ENCODE measurements around the gene MYL4.
"Not testable (repeated sequence)": the region's sequence is repeated elsewhere in the genome, so short reads cannot be mapped to it uniquely, and the experiment has no call there.

MYL4 gene

GRCh38 chr17:47208744-47209488, at the start of gene MYL4:
Gene MYL4, plus strand, starts transcription at chr17:47209348. Its CDS starts 75 bp downstream, at chr17:47209423.
- no peak for DNase-seq (ENCODE audit: extremely low read depth in 1 of 2, low read depth in 1 of 2)

- DNase-seq (ENCODE audit: extremely low read depth in 1 of 2, low read depth in 1 of 2), result no peak
These were observed 47.0 kb upstream of the MYL4 start for GRCh38 chr17:47162013-47162622.

GRCh38 chr17:47164263-47164662, 44.9 kb upstream of the MYL4 start:
- no peak for DNase-seq (ENCODE audit: extremely low read depth in 1 of 2, low read depth in 1 of 2)

GRCh38 chr17:47165137-47165536, 44.0 kb upstream of the MYL4 start:
- DNase-seq (ENCODE audit: extremely low read depth in 1 of 2, low read depth in 1 of 2), result no peak

DNA sequence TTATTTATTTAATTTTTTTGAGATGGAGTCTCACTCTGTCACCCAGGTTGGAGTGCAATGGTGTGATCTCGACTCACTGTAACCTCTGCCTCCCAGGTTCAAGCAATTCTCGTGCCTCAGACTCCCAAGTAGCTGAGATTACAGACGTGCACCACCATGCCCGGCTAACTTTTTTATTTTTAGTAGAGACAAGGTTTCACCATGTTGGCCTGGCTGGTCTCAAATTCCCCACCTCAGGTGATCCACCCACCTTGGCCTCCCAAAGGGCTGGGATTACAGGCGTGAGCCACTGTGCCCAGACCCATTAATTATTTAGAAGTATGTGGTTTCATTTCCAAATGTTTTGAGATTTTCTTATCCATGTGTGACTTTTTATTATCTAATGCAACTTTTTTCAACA, 42.3 kb upstream of the MYL4 start:
- not testable (repeated sequence) for DNase-seq (ENCODE audit: extremely low read depth in 1 of 2, low read depth in 1 of 2)

DNA sequence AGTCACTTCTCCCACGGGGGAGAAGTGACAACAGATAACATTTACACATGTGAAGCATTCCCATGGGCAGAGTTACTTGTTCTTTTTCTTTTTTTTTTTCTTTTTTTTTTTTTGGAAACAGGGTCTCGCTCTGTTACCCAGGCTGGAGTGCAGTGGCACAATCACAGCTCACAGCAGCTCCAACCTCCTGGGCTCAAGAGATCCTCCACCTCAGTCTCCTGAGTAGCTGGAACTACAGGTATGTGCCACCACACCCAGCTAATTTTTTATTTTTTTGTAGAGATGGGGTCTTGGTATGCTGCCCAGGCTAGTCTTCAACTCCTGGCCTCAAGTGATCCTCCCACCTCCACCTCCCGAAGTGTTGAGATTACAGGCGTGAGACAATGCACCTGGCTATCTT, 40.3 kb upstream of the MYL4 start:
- not testable (repeated sequence) for DNase-seq (ENCODE audit: extremely low read depth in 1 of 2, low read depth in 1 of 2)

DNA sequence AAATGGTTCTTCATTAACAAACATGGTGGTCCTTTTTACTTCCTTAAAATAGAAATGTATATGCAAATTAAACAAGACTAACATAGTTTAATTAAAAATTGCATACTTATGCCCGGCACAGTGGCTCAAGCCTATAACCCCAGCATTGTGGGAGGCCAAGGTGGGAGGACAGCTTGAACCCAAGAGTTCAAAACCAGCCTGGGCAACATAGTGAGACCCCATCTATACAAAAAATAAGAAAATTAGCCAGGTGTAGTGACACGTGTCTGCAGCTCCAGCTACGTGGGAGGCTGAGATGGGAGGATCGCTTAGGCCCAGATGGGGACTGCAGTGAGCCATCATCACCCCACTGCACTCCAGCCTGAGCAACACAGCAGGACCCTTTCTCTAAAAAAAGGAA, 38.4 kb upstream of the MYL4 start:
- no peak for DNase-seq (ENCODE audit: extremely low read depth in 1 of 2, low read depth in 1 of 2)

GRCh38 chr17:47172696-47173565, 36.2 kb upstream of the MYL4 start:
- DNase-seq (ENCODE audit: extremely low read depth in 1 of 2, low read depth in 1 of 2), result no peak

DNA sequence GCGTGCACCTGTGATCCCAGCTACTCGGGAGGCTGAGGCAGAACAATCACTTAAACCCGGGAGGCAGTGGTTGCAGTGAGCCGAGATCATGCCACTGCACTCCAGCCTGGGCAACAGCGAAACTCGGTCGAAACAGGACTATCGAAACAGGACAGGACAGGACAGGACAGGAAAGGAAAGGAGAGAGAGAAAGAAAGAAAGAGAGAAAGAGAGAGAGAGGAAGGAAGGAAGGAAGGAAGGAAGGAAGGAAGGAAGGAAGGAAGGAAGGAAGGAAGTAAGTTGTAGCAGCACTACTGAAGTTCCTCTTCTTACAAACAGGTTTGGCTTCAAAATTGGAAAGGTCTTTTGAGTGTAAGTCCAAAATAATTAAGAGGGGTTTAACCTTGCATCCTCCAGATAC, 34.3 kb upstream of the MYL4 start:
- DNase-seq (ENCODE audit: extremely low read depth in 1 of 2, low read depth in 1 of 2), result not testable (repeated sequence)

DNA sequence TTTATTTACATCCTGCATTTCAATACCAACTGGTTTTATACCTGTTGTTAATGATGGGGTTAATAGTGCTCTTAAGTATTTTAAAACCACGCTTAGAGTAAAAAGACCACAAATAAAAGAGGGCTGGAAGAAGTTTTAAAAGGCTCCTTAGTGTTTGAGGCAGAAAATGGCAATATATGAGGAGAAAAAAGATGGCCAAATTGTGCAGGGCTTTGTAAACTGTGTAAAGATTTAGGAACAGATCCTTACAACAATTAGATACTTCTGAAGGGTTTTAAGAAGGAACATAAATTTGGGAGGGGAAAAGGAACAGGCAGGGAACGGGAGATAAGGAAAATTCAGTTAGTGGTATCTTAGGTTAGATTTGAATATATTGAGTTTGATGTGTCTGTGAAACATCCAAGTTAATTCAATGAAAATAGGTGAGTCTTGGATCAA, 32.7 kb upstream of the MYL4 start:
- DNase-seq (ENCODE audit: extremely low read depth in 1 of 2, low read depth in 1 of 2), result no peak

- no peak for DNase-seq (ENCODE audit: extremely low read depth in 1 of 2, low read depth in 1 of 2)
These were observed 31.9 kb upstream of the MYL4 start for GRCh38 chr17:47177261-47177660.

GRCh38 chr17:47179141-47179540, 30.0 kb upstream of the MYL4 start:
- DNase-seq (ENCODE audit: extremely low read depth in 1 of 2, low read depth in 1 of 2), result no peak

DNA sequence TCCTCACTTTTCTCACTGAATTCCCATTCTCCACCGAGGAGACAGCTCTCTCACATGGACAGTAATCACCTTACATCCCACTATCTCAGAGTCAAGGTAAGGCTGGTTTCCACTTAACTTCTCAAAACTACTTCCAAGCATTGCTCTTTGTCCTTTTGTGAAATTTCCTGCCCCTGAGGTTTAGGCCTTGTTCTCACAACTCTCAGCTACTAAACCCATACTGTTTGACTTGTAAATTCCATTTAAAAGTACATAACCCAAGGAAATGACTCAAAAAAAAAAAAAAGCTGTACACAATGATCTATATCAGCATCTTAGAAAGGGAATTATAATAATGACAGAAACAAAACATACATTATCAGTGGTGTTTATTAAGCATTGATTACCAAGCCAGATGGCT, 28.8 kb upstream of the MYL4 start:
- DNase-seq (ENCODE audit: extremely low read depth in 1 of 2, low read depth in 1 of 2), result no peak

DNA sequence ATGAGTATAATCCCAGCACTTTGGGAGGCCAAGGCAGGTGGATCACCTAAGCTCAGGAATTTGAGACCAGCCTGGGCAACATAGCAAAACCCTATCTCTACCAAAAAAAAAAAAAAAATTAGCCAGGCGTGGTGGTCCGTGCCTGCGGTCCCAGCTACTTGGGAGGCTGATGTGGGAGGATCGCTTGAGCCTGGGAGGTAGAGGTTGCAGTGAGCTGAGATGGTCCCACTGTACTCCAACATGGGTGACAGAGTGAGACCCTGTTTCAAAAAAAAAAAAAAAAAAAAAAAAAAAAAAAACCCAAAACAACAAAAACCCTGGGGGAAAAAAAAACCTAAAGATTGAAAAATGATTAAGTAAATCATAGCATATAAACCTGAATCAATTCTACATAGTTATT, 28.2 kb upstream of the MYL4 start:
- not testable (repeated sequence) for DNase-seq (ENCODE audit: extremely low read depth in 1 of 2, low read depth in 1 of 2)

DNA sequence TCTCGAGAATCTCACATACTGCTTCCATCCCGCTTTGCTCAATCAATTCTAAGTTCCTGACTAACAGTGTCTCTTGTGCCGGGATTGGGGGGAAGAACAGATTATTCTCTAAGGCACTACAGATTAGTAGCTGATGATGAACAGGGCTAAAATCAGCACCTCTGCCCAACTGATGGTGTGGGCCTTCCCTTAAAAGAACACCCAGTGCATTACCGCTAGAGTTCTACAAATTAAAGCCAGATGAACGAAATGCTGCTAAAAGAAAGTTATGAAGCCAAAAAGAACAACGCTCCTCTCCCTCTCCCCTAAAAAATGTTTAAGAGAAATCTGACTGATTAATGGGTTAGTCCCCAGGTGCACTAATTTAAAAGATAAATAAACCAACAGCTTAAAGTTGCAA, 24.5 kb upstream of the MYL4 start:
- no peak for DNase-seq (ENCODE audit: extremely low read depth in 1 of 2, low read depth in 1 of 2)

DNA sequence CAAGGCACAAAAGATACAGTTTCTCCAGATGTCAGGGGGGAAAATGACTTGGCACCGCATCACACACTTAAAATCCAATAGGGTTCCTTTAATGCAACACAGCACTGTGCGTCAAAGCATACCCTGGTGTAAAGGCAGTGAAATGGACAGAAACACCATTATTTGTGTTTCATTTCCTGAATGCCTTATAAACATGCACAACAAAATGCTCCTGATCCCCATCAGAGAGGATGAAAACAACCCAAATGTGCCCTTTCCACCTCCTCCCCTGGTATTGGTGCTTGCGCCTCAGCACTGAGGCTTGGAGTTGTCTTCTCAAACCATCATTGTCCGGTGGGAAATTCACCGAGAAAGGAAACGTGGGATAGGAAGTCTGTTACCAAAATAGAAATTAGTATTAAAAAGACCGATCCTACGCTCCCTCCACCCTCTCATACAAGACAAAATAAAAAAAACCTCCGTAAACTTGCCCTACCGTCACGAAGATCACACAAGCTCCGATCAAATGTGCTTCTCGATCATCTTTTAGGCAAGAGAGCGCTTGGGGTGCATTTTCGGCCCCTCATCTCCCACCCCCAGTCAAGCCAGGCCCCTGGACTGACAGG, 20.8 kb upstream of the MYL4 start:
- DNase-seq (ENCODE audit: extremely low read depth in 1 of 2, low read depth in 1 of 2), result no peak

GRCh38 chr17:47188876-47189731, 20.0 kb upstream of the MYL4 start, which contains the start of gene CDC27:
Gene CDC27, minus strand, starts transcription at chr17:47189295. Its CDS starts 123 bp downstream, at chr17:47189172.
- DNase-seq (ENCODE audit: extremely low read depth in 1 of 2, low read depth in 1 of 2), result peak; percentile 98 to 100

- no peak for DNase-seq (ENCODE audit: extremely low read depth in 1 of 2, low read depth in 1 of 2)
These were observed 19.4 kb upstream of the MYL4 start for GRCh38 chr17:47189732-47190237.

DNA sequence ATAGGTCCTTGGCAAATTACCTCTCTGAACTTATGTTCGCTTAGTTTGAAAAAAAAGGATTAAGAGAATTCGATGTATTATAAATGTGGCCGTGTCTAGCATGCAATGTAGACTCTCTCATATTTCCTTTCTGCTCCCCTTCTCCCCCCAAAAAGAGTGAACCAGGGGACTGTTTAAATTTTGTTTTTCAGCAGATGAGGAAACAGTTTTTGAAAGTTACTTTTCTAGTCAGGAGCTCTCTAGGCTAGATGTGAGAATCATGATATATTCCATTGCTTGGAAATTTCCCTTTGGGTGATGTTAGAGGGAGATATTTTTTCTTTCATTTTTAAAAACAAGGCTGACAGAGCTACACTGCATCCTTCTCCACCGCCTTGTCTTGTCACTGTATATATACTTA, 18.9 kb upstream of the MYL4 start:
- DNase-seq (ENCODE audit: extremely low read depth in 1 of 2, low read depth in 1 of 2), result no peak

DNA sequence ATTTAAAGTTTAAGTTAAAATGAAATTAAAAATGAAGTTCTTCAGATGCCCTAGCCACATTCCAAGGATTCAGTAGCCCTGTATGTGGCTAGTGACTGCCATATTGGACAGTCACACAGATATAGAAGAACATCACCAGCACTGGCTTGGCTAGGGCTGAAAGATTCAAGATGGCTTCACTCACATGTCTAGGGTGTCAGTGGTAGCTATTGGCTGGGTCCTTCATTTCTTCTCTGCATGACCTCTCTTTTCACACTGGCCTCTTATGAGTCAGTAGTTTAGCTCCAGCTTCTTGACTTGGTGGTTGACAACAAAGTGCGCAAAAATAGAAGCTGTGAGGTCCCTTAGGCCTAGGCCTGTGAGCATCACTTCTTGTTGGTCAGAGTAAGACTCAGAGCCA, 18.4 kb upstream of the MYL4 start:
- no peak for DNase-seq (ENCODE audit: extremely low read depth in 1 of 2, low read depth in 1 of 2)

Measured in stimulated activated CD8-positive, alpha-beta memory T cell treated with anti-CD3 and anti-CD28 coated beads, Interleukin-7, amount 100 ng/mL, for 48 hours (primary cell).